Panc1 (cell line): Measurements from ENCODE around the gene USP27X. TPM values are rescaled to one million over a fixed set of nuclear protein-coding genes. Genes with fewer than 3 reads are reported as not detected.

Experiments used
- ATAC-seq: fragments of 200-7000 bp; cut with Tn5 transposase; 2 replicates; pipeline ENCODE4 v1.9.1; 2020; ENCODE audit warnings: mild to moderate bottlenecking, moderate library complexity
- BruUV-seq: library from RNA; stranded (reverse); fragments of 400-500 nt; replicated peaks from 2 replicates; lab custom pipeline; 2021; lab: Mats Ljungman, UMichigan
- CTCF ChIA-PET: fragments of 300-600 bp; sonication (Branson Sonifier 250); formaldehyde crosslinking; loops from one replicate; lab custom pipeline; 2022; ENCODE audit warnings: antibody characterized with exemption; lab: Charles Lee
- POLR2A ChIA-PET: fragments of 300-600 bp; sonication (Branson Sonifier 250); formaldehyde crosslinking; loops from one replicate; lab custom pipeline; 2022; ENCODE audit warnings: antibody characterized with exemption; lab: Charles Lee
- DNase-seq: peaks from one replicate; pipeline ENCODE4 v3.0.0-alpha.2; 2010; ENCODE audit warnings: low read depth, low spot score
- H3K27ac ChIP-seq: 2 replicates; pipeline ENCODE4 v1.5.1; 2011; ENCODE audit warnings: mild to moderate bottlenecking, low read length, inconsistent platforms
- H3K27me3 ChIP-seq: fragments of 200-500 bp; sonication (Bioruptor generic); 2 replicates; pipeline ENCODE4 v1.6.0; 2014; ENCODE audit warnings: low read length, inconsistent platforms; ENCODE audit not compliant: control insufficient read depth, insufficient read depth
- H3K36me3 ChIP-seq: fragments of 200-500 bp; sonication (Bioruptor generic); 2 replicates; pipeline ENCODE4 v1.5.1; 2014; ENCODE audit warnings: inconsistent platforms, mild to moderate bottlenecking, low read length, moderate library complexity; ENCODE audit not compliant: control insufficient read depth, insufficient read depth
- H3K4me1 ChIP-seq: 2 replicates; pipeline ENCODE4 v1.5.1; 2011; ENCODE audit warnings: inconsistent platforms, mild to moderate bottlenecking, low read length, moderate library complexity; ENCODE audit not compliant: control insufficient read depth, insufficient read depth
- H3K4me3 ChIP-seq, 2 experiments: 2 replicates each; pipeline ENCODE4 v1.5.1; 2011 to 2012; ENCODE audit warnings: low read depth in 2 of 2, low read length in 2 of 2, mild to moderate bottlenecking in 2 of 2, inconsistent platforms in 1 of 2, moderate library complexity in 1 of 2
- H3K9me3 ChIP-seq: fragments of 200-500 bp; sonication (Bioruptor generic); 2 replicates; pipeline ENCODE4 v1.5.1; 2014; ENCODE audit warnings: low read depth, mild to moderate bottlenecking, inconsistent platforms, low read length, moderate library complexity; ENCODE audit not compliant: control insufficient read depth, insufficient read depth
- POLR2AphosphoS5 ChIP-seq: IDR thresholded peaks from 2 replicates; pipeline ENCODE4 v1.6.1; 2012; ENCODE audit warnings: mild to moderate bottlenecking, low read depth, low read length, moderate library complexity
- SIN3A ChIP-seq: IDR thresholded peaks from 2 replicates; pipeline ENCODE4 v1.6.1; 2012; ENCODE audit warnings: low read depth, mild to moderate bottlenecking, low read length, moderate library complexity, borderline replicate concordance; ENCODE audit not compliant: insufficient read depth
- TCF7L2 ChIP-seq: IDR thresholded peaks from 2 replicates; pipeline ENCODE4 v1.6.1; 2011; ENCODE audit warnings: mild to moderate bottlenecking, low read depth, low read length, inconsistent platforms
- in situ Hi-C: cut with HindIII; loops from 2 replicates; pipeline ENCODE4 v1.10.0; 2016; ENCODE audit warnings: low sequenced_read_pairs, low pct_unique_long_range_greater_than_20kb
- intact Hi-C: fragments of 100-400 bp; cut with micrococcal nuclease; formaldehyde crosslinking; loops from one replicate; pipeline ENCODE4 v1.10.0; 2022; ENCODE audit not compliant: unreplicated experiment
- total RNA-seq: library from RNA; stranded (reverse); gene quantifications from one replicate; pipeline ENCODE4 v1.2.1, GENCODE V29; 2021; ENCODE audit not compliant: unreplicated experiment
- TF ChIP-seq, protein P1 (sequence below), 2 experiments: IDR thresholded peaks; 2 replicates each; pipeline ENCODE4 v1.6.1; 2011 to 2012; ENCODE audit warnings: low read depth in 2 of 2, control low read depth in 1 of 2, low read length in 1 of 2, mild to moderate bottlenecking in 1 of 2, moderate library complexity in 1 of 2; ENCODE audit not compliant: insufficient read depth in 1 of 2
- TF ChIP-seq, protein P2 (sequence below): fragments of 450-650 bp; IDR thresholded peaks from 2 replicates; pipeline ENCODE4 v1.5.1; 2017; ENCODE audit warnings: mild to moderate bottlenecking

Gene USP27X
- total RNA-seq, 1 experiment from 2014 or later = 3.1 TPM

DNA sequence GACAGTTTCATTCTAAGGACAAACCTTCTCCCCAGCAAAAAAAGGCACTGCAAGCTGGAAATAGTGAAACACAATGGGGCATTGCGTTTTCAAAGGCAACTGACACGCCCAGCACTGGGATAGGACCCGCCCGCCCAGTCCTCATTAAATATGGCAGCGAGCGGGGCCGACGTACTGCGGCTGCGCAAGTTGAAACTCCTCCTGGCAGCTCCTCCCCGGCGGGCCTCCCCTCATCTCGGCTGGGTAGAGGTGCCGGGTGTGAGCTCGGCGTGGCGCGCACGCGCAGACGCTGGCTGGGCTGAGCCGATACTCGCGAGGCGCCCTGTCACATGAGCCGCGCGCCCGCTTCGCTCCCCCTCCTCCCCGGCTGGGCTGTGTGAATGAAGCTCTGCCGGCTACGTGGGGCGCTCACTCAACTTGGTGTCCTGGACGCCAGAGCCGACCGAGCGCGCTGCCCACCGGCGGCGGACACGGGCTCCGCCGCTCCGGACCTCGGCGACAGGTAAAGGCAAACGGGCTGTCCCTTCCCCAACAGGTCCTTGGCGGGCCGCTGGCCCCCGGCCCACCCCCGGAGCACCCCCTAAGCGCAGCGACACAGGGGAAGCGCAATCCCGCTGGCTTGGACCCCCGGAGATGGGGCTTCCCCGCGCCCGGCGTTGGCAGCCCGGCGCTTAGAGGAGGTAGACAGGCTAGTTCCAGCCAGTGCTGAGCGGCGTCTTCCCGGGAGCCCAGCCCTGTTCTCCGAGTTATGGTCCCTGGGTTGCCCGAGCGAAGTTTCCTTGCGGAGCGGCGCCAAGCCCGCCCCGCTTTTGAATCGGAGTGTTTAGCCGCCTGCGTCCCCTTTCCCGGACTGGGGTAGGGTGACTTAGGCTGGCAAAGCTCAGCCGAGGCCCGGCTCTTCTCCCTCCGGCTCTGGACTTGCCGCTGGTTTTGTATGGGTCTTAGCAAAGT, 43.3 kb downstream of the USP27X start, which contains the start of gene CLCN5:
Gene CLCN5, plus strand, starts transcription at position 306 of the 951 bp plus-strand sequence. CDS start 2,703 bp downstream, outside the sequence.
- H3K27ac ChIP-seq = peak within 1 kb of the TSS; percentile 88
- in situ Hi-C loops = no loop called here
- ChIA-PET POLR2A (no interaction called here), CTCF (interaction anchor here (0.6 kb wide), 1 partner anchor 46 kb away, joined by 3 read pairs; no protein-coding TSS in a partner anchor)
- peak within 1 kb of the TSS; percentile 70 to 90 for H3K4me3 ChIP-seq
- peak; percentile 99 for ATAC-seq
- intact Hi-C loops = loop anchor here (5.0 kb wide), 1 partner anchor 145 kb away; no protein-coding TSS in a partner anchor
- BruUV-seq = no TSS peak
- no peaks in the 10 kb centered on the region for H3K27me3 ChIP-seq
- H3K4me1 ChIP-seq = peaks cover 3% of the 10 kb centered on the region; the same call in 1 of the 2 replicates
- H3K9me3 ChIP-seq = no peaks in the 10 kb centered on the region
- DNase-seq = peak; percentile 64
- TF ChIP-seq, protein P1, sequence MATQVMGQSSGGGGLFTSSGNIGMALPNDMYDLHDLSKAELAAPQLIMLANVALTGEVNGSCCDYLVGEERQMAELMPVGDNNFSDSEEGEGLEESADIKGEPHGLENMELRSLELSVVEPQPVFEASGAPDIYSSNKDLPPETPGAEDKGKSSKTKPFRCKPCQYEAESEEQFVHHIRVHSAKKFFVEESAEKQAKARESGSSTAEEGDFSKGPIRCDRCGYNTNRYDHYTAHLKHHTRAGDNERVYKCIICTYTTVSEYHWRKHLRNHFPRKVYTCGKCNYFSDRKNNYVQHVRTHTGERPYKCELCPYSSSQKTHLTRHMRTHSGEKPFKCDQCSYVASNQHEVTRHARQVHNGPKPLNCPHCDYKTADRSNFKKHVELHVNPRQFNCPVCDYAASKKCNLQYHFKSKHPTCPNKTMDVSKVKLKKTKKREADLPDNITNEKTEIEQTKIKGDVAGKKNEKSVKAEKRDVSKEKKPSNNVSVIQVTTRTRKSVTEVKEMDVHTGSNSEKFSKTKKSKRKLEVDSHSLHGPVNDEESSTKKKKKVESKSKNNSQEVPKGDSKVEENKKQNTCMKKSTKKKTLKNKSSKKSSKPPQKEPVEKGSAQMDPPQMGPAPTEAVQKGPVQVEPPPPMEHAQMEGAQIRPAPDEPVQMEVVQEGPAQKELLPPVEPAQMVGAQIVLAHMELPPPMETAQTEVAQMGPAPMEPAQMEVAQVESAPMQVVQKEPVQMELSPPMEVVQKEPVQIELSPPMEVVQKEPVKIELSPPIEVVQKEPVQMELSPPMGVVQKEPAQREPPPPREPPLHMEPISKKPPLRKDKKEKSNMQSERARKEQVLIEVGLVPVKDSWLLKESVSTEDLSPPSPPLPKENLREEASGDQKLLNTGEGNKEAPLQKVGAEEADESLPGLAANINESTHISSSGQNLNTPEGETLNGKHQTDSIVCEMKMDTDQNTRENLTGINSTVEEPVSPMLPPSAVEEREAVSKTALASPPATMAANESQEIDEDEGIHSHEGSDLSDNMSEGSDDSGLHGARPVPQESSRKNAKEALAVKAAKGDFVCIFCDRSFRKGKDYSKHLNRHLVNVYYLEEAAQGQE (IDR thresholded peaks at IDR 0.05; ENCODE audit: insufficient read depth in 1 of 2, low read depth in 2 of 2, low read length in 1 of 2) = no peak
- no peak for TF ChIP-seq SIN3A
- TF ChIP-seq TCF7L2 = no peak
- peak; percentile 60 for TF ChIP-seq POLR2AphosphoS5
- peaks cover 5% of the 10 kb centered on the region; the same call in 1 of the 2 replicates for H3K36me3 ChIP-seq

DNA sequence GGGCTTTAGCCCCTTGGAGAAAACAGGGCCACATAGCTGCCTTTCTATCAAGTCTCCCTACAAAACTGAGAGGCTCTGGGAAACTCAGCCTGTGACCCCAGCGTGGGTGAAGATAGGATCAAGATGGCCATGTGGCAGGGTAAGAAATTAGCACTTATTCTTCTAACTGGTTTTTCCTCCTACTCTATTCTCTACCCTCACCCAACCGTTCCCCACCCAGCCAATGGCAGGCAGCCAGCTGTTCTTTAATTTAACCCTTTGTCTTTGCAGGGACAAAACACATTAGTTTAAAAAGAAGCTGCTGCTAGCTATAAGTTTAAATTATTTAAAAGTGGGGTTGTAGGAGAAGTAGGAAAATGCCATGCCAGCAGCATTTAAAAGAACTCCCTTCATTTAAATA, 45.9 kb downstream of the USP27X start:
- TF ChIP-seq POLR2AphosphoS5 = no peak
- TF ChIP-seq TCF7L2 = no peak
- TF ChIP-seq, protein P2, sequence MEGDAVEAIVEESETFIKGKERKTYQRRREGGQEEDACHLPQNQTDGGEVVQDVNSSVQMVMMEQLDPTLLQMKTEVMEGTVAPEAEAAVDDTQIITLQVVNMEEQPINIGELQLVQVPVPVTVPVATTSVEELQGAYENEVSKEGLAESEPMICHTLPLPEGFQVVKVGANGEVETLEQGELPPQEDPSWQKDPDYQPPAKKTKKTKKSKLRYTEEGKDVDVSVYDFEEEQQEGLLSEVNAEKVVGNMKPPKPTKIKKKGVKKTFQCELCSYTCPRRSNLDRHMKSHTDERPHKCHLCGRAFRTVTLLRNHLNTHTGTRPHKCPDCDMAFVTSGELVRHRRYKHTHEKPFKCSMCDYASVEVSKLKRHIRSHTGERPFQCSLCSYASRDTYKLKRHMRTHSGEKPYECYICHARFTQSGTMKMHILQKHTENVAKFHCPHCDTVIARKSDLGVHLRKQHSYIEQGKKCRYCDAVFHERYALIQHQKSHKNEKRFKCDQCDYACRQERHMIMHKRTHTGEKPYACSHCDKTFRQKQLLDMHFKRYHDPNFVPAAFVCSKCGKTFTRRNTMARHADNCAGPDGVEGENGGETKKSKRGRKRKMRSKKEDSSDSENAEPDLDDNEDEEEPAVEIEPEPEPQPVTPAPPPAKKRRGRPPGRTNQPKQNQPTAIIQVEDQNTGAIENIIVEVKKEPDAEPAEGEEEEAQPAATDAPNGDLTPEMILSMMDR = no peak
- no peak for TF ChIP-seq SIN3A
- TF ChIP-seq, protein P1 (IDR thresholded peaks at IDR 0.05; ENCODE audit: insufficient read depth in 1 of 2, low read depth in 2 of 2, low read length in 1 of 2) = no peak
- ChIA-PET CTCF (no interaction called here), POLR2A (interaction anchor here (0.6 kb wide), 1 partner anchor 658 kb away, joined by 3 read pairs; no protein-coding TSS in a partner anchor)
- Histone ChIP-seq H3K4me1 (peaks cover 3% of the 10 kb centered on the region; the same call in 1 of the 2 replicates), H3K27me3 (no peaks in the 10 kb centered on the region), H3K4me3 (no peak overlapping the region), H3K36me3 (peaks cover 5% of the 10 kb centered on the region; the same call in 1 of the 2 replicates), H3K27ac (no peak overlapping the region), H3K9me3 (no peaks in the 10 kb centered on the region)
- DNase-seq = no peak
- no TSS peak for BruUV-seq
- ATAC-seq = no peak
- intact Hi-C loops (no loop called here), in situ Hi-C loops (no loop called here)
